Stimulated activated CD8-positive, alpha-beta memory T cell treated with anti-CD3 and anti-CD28 coated beads, Interleukin-7, amount 100 ng/mL, for 24 hours (primary cell): ENCODE measurements around the gene CSPG4.
"Not testable (repeated sequence)": the region's sequence is repeated elsewhere in the genome, so short reads cannot be mapped to it uniquely, and the experiment has no call there.

Experiments
- DNase-seq: peaks from one replicate; pipeline ENCODE4 v3.0.0-alpha.2; 2020; ENCODE audit warnings: low read depth

The CSPG4 gene, protein sequence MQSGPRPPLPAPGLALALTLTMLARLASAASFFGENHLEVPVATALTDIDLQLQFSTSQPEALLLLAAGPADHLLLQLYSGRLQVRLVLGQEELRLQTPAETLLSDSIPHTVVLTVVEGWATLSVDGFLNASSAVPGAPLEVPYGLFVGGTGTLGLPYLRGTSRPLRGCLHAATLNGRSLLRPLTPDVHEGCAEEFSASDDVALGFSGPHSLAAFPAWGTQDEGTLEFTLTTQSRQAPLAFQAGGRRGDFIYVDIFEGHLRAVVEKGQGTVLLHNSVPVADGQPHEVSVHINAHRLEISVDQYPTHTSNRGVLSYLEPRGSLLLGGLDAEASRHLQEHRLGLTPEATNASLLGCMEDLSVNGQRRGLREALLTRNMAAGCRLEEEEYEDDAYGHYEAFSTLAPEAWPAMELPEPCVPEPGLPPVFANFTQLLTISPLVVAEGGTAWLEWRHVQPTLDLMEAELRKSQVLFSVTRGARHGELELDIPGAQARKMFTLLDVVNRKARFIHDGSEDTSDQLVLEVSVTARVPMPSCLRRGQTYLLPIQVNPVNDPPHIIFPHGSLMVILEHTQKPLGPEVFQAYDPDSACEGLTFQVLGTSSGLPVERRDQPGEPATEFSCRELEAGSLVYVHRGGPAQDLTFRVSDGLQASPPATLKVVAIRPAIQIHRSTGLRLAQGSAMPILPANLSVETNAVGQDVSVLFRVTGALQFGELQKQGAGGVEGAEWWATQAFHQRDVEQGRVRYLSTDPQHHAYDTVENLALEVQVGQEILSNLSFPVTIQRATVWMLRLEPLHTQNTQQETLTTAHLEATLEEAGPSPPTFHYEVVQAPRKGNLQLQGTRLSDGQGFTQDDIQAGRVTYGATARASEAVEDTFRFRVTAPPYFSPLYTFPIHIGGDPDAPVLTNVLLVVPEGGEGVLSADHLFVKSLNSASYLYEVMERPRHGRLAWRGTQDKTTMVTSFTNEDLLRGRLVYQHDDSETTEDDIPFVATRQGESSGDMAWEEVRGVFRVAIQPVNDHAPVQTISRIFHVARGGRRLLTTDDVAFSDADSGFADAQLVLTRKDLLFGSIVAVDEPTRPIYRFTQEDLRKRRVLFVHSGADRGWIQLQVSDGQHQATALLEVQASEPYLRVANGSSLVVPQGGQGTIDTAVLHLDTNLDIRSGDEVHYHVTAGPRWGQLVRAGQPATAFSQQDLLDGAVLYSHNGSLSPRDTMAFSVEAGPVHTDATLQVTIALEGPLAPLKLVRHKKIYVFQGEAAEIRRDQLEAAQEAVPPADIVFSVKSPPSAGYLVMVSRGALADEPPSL (N-terminal part only)

DNA sequence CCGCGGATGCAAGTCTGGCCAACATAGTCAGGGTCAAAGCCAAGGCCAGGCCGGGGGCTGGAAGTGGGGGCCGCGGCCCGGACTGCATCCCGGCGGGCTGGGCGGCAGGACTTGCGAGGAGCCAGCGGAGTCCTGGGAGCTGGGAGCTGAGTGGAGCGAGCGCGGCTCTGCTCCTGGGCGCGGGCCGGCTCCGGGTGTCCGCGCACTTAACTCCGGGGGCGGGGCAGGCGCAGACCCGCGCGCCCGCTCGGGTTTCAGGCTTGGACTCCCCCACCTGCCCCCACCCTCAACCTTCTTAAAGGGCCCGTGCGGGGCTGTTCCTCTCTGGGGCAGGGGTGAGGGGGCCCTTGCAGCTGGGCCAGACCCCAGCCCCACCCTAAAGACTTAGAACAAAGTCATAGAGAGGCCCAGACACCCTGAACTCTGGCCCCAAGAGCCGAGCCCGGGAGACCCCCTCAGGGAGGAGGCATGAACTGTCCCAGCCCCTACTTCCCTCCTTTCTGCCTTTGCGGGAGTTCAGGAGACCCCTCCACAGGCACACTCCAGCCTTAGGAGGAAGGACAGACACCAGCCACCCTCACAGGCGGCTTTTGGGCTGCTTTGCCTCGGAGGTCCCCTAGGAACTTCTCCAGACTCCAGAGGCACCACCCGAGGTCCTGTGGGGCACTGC lies at the start of gene CSPG4:
Gene CSPG4, minus strand, starts transcription at position 181 of the 670 bp plus-strand sequence. Its CDS starts 93 bp downstream, at position 88.
- no peak for DNase-seq

GRCh38 chr15:75762357-75762718 lies 49.7 kb upstream of the CSPG4 start:
- DNase-seq: not testable (repeated sequence)

DNA sequence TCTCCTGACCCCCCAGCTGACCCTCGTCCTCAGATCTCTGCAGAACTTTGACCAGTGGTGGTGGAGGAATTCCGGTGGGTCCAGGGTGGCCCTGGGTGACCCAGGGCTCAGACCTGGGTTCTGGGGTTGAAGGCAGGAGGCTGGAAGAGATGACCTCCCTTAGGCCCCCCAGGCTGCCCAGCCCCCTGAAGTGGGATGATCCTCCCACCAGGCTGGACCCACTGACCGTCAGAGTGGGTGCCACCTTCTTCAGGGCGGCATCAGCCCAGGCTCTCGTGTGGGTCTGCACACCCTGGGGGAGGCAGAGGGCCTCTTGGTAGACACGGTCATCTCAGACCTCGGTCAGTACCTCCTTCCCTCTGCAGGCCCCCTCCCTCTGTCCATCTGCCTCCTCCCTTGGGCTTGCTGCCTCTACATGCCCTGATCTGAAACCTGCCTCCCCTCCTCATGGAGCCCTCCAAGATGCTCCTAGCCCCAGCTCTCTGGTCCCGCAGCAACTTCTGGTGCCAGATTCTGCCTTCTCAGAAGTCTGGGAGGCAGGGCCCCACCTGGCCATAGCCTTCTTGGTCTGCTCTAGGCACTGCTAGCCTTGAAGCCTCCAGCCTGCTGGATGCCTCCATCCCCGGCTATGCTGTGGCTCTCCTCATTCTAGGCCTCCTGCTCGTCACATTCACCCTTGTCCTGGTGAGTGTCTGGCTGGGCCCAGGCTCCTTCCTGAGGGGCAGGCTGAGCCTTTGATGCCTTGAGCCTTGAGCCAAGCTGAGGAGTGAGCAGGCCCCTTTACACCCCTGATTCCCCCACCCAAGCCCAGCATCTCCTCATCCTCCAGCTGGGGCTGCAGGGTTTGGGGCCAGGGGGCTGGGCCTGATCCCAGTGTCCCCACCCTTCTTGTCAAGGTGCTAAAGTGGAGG lies 49.1 kb upstream of the CSPG4 start:
- no peak for DNase-seq

GRCh38 chr15:75760704-75761435 lies 48.2 kb upstream of the CSPG4 start:
- no peak for DNase-seq

- DNase-seq: not testable (repeated sequence)
Measured at GRCh38 chr15:75760131-75760520, 47.5 kb upstream of the CSPG4 start.

- DNase-seq: no peak
Measured at GRCh38 chr15:75759416-75760130, 46.9 kb upstream of the CSPG4 start.

DNA sequence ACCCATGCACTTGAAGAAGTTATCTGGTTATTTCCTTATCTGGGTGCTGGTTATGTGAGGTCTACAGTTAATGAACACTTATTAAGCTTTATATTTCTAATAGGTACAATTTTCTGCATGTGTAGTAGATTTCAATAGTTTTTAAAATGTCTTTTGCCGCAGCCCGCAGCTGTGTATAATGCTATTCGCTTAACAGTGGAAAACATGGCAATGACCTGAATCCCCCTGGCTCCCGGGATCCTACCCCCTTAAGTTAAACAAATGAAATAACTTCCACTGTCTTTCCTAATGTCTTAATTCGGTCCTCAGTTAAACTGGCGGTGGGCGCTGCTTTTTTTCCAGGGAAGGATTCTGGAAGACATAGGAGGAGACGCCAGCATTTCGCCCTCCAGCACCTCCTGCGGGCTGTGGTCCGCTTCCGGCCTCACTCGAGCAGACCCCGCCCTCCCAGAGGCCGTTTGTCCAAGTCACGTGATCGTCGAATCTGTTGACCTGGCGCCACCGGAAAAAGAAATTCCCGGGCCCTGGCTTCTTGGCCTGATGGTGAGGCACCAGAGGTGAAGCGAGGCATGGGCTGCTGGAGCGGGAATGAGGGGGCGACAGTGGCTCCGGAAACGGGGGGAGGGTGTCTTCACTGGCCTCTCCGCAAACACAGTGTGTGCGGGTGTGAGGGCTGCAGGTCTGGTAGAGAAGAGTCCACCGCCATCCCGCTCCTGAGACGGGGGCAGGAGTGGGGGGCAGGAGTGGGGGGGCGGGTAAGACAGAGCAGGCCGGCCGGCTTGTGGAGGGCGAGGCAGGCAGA lies 45.6 kb upstream of the CSPG4 start:
- peak; percentile 32 for DNase-seq

GRCh38 chr15:75754871-75755270 lies 42.2 kb upstream of the CSPG4 start:
- not testable (repeated sequence) for DNase-seq

GRCh38 chr15:75753145-75753544 lies 40.5 kb upstream of the CSPG4 start:
- no peak for DNase-seq

- DNase-seq: no peak
Measured at GRCh38 chr15:75751891-75752290, 39.2 kb upstream of the CSPG4 start.

- no peak for DNase-seq
Measured at GRCh38 chr15:75751116-75751875, 38.6 kb upstream of the CSPG4 start.

DNA sequence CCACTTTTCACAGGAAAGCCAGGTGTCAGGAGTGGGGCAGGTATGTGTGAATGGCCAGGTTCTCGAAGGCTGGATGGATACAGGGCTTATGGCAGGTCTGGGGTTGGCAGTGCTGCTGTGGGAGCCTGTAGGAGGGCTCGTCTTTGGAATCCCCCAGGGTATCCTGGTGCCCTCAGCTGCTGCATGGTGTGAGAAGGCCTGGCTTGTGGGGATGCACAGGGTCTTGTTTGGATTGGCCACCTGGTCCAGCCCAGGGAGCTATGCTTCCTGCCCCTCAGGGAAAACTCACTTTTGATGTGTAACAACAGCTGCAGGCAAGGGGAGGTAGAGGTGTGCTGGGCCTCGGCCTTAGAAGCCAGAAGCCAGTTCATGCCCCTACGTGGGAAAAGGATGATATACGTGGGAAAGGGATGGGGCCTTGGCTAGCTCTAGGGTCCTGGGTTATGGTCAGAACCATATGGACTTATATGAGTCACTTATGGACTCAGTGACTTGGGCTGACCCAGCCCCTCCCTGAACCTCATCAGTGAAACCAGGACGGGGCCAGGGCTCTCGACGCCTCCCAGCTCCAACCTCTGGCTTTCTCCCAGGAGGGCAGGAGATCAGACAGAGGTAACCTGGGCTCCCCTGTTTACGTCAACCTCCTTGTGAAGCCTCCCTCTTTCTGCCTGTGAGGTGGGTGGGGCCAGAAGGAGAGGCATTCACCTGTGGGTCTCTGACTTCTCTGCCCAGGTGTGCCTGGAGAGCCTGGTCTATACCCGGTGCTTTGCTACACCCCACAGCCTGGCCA lies 37.8 kb upstream of the CSPG4 start:
- no peak for DNase-seq

GRCh38 chr15:75749820-75750219 lies 37.2 kb upstream of the CSPG4 start:
- no peak for DNase-seq

- not testable (repeated sequence) for DNase-seq
Measured at GRCh38 chr15:75748882-75749281, 36.2 kb upstream of the CSPG4 start.

DNA sequence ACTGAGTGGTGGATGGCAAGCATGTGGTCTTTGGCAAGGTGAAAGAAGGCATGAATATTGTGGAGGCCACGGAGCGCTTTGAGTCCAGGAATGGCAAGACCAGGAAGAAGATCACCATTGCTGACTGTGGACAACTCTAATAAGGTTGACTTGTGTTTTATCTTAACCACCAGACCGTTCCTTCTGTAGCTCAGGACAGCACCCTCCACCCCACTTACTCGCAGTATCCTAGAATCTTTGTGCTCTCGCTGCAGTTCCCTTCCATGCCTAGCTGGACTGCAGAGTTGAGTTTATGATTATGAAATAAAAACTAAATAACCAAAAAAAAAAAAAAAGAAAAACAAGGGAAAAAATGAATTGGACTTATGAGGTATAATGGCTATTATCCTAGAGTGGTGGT lies 34.5 kb upstream of the CSPG4 start:
- not testable (repeated sequence) for DNase-seq

DNA sequence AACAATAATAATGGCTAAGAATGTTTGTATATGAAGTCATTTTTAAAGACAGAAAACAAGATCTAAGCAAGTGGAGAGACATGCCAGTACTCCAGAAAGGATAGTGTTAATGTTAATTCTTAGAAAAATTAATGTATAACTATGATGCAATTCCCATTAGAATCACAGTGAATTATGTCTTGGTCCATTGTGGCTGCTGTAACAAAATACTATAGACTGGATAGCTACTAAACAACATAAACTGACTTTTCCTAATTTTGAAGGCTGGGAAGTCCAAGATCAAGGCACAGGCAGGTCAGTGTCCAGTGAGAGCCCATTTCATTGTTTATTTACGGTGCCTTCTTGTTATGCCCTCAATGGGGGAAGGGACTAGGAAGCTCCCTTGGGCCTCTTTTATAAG lies 32.7 kb upstream of the CSPG4 start:
- no peak for DNase-seq

DNA sequence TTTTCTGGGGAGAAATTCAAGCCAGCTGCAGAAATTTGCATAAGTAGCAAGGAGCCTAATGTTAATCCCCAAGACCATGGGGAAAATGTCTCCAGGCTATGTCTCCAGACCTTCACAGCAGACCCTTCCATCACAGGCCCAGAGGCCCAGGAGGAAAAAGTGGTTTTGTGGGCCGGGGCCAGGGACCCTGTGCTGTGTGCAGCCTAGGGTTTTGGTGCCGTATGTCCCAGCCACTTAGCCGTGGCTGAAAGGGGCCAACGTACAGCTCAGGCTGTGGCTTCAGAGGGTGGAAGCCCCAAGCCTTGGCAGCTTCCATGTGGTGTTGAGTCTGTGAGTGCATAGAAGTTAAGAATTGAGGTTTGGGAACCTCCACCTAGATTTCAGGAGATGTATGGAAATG lies 29.7 kb upstream of the CSPG4 start:
- not testable (repeated sequence) for DNase-seq
